Sigmoid colon (tissue), 7 donors: ENCODE results near the gene ARRDC3. TPM values are rescaled to one million over a fixed set of nuclear protein-coding genes. Genes with fewer than 3 reads are reported as not detected.

Experiments used
- DNase-seq: peaks from one replicate; pipeline ENCODE4 v3.0.0-alpha.2; 2019
- H3K27ac ChIP-seq, 4 donors: fragments of 200-600 bp; sonication (generic); one replicate each; pipeline ENCODE4 v1.5.1; 2016 to 2019; ENCODE audit warnings: mild to moderate bottlenecking in 1 of 4
- H3K27me3 ChIP-seq, 3 donors: fragments of 200-600 bp; sonication (generic); one replicate each; pipeline ENCODE4 v1.5.1; 2019; ENCODE audit warnings: mild to moderate bottlenecking in 1 of 3
- H3K36me3 ChIP-seq, 4 donors: fragments of 200-600 bp; sonication (generic); one replicate each; pipeline ENCODE4 v1.5.1; 2016 to 2019
- H3K4me1 ChIP-seq, 4 donors: fragments of 200-600 bp; sonication (generic); one replicate each; pipeline ENCODE4 v1.5.1; 2017 to 2019
- H3K4me3 ChIP-seq, 4 donors: fragments of 200-600 bp; sonication (generic); one replicate each; pipeline ENCODE4 v1.5.1; 2017 to 2019; ENCODE audit warnings: mild to moderate bottlenecking in 2 of 4, moderate library complexity in 1 of 4
- H3K9me3 ChIP-seq, 4 donors: fragments of 200-600 bp in 3 of 4; sonication (generic) in 3 of 4; one replicate each; pipeline versions ENCODE4 v1.5.1 to v1.6.1; 2013 to 2019
- CTCF ChIP-seq, 4 experiments: fragments of 450-650 bp in 3 of 4; fragments of 200-600 bp in 1 of 4; IDR thresholded peaks; one replicate each; pipeline ENCODE4 v1.5.1; 2016 to 2019; ENCODE audit warnings: antibody characterized with exemption in 4 of 4, mild to moderate bottlenecking in 3 of 4, moderate library complexity in 2 of 4
- EP300 ChIP-seq, 4 donors: sonication (generic); formaldehyde crosslinking; IDR thresholded peaks; one replicate each; pipeline ENCODE4 v1.6.1; 2017; ENCODE audit warnings: antibody characterized with exemption in 4 of 4
- POLR2A ChIP-seq, 2 donors: fragments of 450-650 bp; IDR thresholded peaks; one replicate each; pipeline ENCODE4 v1.6.1; 2016; ENCODE audit warnings: antibody characterized with exemption in 2 of 2, mild to moderate bottlenecking in 2 of 2, moderate library complexity in 2 of 2
- POLR2AphosphoS5 ChIP-seq, 4 donors: sonication (generic); formaldehyde crosslinking; IDR thresholded peaks; one replicate each; pipeline ENCODE4 v1.6.1; 2017; ENCODE audit warnings: antibody characterized with exemption in 4 of 4
- WGBS, 2 donors: extraction: QIAGEN DNeasy Blood & Tissue Kit; methylation state at CpG; one replicate each; pipeline ENCODE4 v1.1.7; 2013; 5-methylcytosine and 5-hydroxymethylcytosine counted together
- intact Hi-C: fragments of 100-400 bp; cut with DNase I; formaldehyde crosslinking; loops from one replicate; pipeline ENCODE4 v1.15.1; 2023
- polyA plus RNA-seq, 3 donors: library from polyadenylated mRNA; stranded (reverse); fragments of 200-250 nt; gene quantifications; one replicate each; pipeline ENCODE4 v1.2.3, GENCODE V29; 2013
- total RNA-seq, 4 donors: library from RNA; depleted of rRNA; stranded (reverse); fragments of >200 nt; gene quantifications; one replicate each; pipeline ENCODE4 v1.1.0, GENCODE V29; 2016
- donor health status: healthy with polysubstance abuse.
- donor health status: Bipolar disorder and iron deficiency.
- donor health status: healthy.

Gene ARRDC3
- total and polyA plus RNA-seq, 7 donors, result 9.7 to 66.7 (median 35.2) TPM

GRCh38 chr5:91417219-91417618, 34.1 kb upstream of the ARRDC3 start:
- WGBS, 2 donors, result 78 to 80% methylated on average over 3 of the region's 3 CpGs

DNA sequence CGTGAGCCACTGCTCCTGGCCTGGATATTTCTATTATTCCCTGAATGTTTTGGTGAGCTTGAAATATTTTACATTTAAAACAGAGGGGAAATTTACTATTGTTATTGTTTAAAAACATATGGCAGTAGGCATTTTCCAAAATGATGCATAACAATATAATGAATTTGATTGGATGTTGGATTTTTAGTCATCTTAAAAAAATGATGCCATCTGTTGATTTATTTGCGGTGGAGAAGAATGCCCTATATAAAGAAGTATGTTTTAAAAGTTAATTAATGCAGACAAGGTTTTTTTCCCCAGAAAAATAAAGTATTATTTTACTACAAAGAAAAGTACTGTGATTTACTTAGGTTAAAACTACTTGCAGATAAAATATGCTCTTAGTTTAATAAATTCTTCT, 33.4 kb upstream of the ARRDC3 start:
- H3K27ac ChIP-seq, result no peak overlapping the region
- no peaks in the 10 kb centered on the region for H3K27me3 ChIP-seq
- intact Hi-C loops, result no loop called here
- no peaks in the 10 kb centered on the region for H3K36me3 ChIP-seq
- TF ChIP-seq CTCF (IDR thresholded peaks at IDR 0.05) (no peak), POLR2AphosphoS5 (IDR thresholded peaks at IDR 0.05) (no peak), EP300 (IDR thresholded peaks at IDR 0.05) (no peak), POLR2A (IDR thresholded peaks at IDR 0.05) (no peak)
- 94 to 96% methylated on average over 2 of the region's 2 CpGs for WGBS, 2 donors
- no peak overlapping the region for H3K4me3 ChIP-seq
- H3K9me3 ChIP-seq, result no peaks in the 10 kb centered on the region
- no peaks in the 10 kb centered on the region for H3K4me1 ChIP-seq
- no peak for DNase-seq

More at GRCh38 chr5:91417219-91417618, 34.1 kb upstream of the ARRDC3 start:
- H3K27ac ChIP-seq, result no peak overlapping the region
- H3K4me3 ChIP-seq, result no peak overlapping the region
- TF ChIP-seq CTCF (IDR thresholded peaks at IDR 0.05) (no peak), POLR2AphosphoS5 (IDR thresholded peaks at IDR 0.05) (no peak), POLR2A (IDR thresholded peaks at IDR 0.05) (no peak), EP300 (IDR thresholded peaks at IDR 0.05) (no peak)
- DNase-seq, result no peak
- H3K9me3 ChIP-seq, result no peaks in the 10 kb centered on the region
- no peaks in the 10 kb centered on the region for H3K4me1 ChIP-seq
- H3K36me3 ChIP-seq, result no peaks in the 10 kb centered on the region
- H3K27me3 ChIP-seq, result no peaks in the 10 kb centered on the region
- intact Hi-C loops, result no loop called here

- no peak for DNase-seq
- no peak overlapping the region for H3K4me3 ChIP-seq
- no peaks in the 10 kb centered on the region for H3K27me3 ChIP-seq
- H3K36me3 ChIP-seq, result no peaks in the 10 kb centered on the region
- intact Hi-C loops, result no loop called here
- WGBS, 2 donors, result 93 to 98% methylated on average over 1 of the region's 1 CpG
- no peak for TF ChIP-seq CTCF (IDR thresholded peaks at IDR 0.05)
- no peak for TF ChIP-seq POLR2A (IDR thresholded peaks at IDR 0.05)
- TF ChIP-seq EP300 (IDR thresholded peaks at IDR 0.05), result no peak
- TF ChIP-seq POLR2AphosphoS5 (IDR thresholded peaks at IDR 0.05), result no peak
- no peaks in the 10 kb centered on the region for H3K4me1 ChIP-seq
- no peaks in the 10 kb centered on the region for H3K9me3 ChIP-seq
- no peak overlapping the region for H3K27ac ChIP-seq
Observed at GRCh38 chr5:91409304-91409703, 26.2 kb upstream of the ARRDC3 start.

GRCh38 chr5:91408710-91409109, 25.6 kb upstream of the ARRDC3 start:
- no peak for DNase-seq
- TF ChIP-seq POLR2A (IDR thresholded peaks at IDR 0.05), result no peak
- TF ChIP-seq POLR2AphosphoS5 (IDR thresholded peaks at IDR 0.05), result no peak
- no peak for TF ChIP-seq CTCF (IDR thresholded peaks at IDR 0.05)
- TF ChIP-seq EP300 (IDR thresholded peaks at IDR 0.05), result no peak
- Histone ChIP-seq H3K9me3 (no peaks in the 10 kb centered on the region), H3K4me3 (no peak overlapping the region), H3K27me3 (no peaks in the 10 kb centered on the region), H3K36me3 (no peaks in the 10 kb centered on the region), H3K4me1 (no peaks in the 10 kb centered on the region), H3K27ac (no peak overlapping the region)
- intact Hi-C loops, result no loop called here

GRCh38 chr5:91407204-91407603, 24.1 kb upstream of the ARRDC3 start:
- Histone ChIP-seq H3K4me3 (no peak overlapping the region), H3K27ac (no peak overlapping the region), H3K36me3 (no peaks in the 10 kb centered on the region), H3K4me1 (no peaks in the 10 kb centered on the region), H3K9me3 (no peaks in the 10 kb centered on the region), H3K27me3 (no peaks in the 10 kb centered on the region)
- WGBS, 2 donors, result 93 to 94% methylated on average over 1 of the region's 1 CpG
- intact Hi-C loops, result no loop called here
- no peak for TF ChIP-seq EP300 (IDR thresholded peaks at IDR 0.05)
- no peak for TF ChIP-seq CTCF (IDR thresholded peaks at IDR 0.05)
- TF ChIP-seq POLR2AphosphoS5 (IDR thresholded peaks at IDR 0.05), result no peak
- TF ChIP-seq POLR2A (IDR thresholded peaks at IDR 0.05), result no peak
- no peak for DNase-seq
